Hematopoietic multipotent progenitor cell (in vitro differentiated cells): ENCODE results near the gene CSAG1. TPM values are rescaled to one million over a fixed set of nuclear protein-coding genes. Genes with fewer than 3 reads are reported as not detected.
"Not testable (repeated sequence)": the region's sequence is repeated elsewhere in the genome, so short reads cannot be mapped to it uniquely, and the experiment has no call there.

Experiments
- DNase-seq, 3 donors: peaks; one replicate each; pipeline ENCODE4 v3.0.0-alpha.2; 2011 to 2015; ENCODE audit warnings: low read depth in 2 of 3, low spot score in 2 of 3
- total RNA-seq: library from RNA; depleted of rRNA; stranded (reverse); fragments of >200 nt; gene quantifications from one replicate; pipeline ENCODE4 v1.2.3, GENCODE V29; 2012

Gene CSAG1
- not detected for total RNA-seq

- DNase-seq = no peak
These were observed at the start of gene CSAG1, which contains the start of gene MAGEA12 for GRCh38 chrX:152733261-152733975. Gene CSAG1 (minus strand): TSS chrX:152733721. CDS start chrX:152732460, 1,261 bp downstream. Gene MAGEA12 (plus strand): TSS chrX:152733757. CDS start chrX:152736162, 2,405 bp downstream.

- not testable (repeated sequence) for DNase-seq
These were observed 36.2 kb upstream of the CSAG1 start, which contains the start of gene MAGEA6 for GRCh38 chrX:152769549-152770289. Gene MAGEA6 (minus strand): TSS chrX:152769689. CDS start chrX:152767650, 2,039 bp downstream.

GRCh38 chrX:152766562-152766961, 33.0 kb upstream of the CSAG1 start:
- not testable (repeated sequence) for DNase-seq

- not testable (repeated sequence) for DNase-seq
These were observed 28.1 kb upstream of the CSAG1 start for GRCh38 chrX:152761582-152761981.

GRCh38 chrX:152759544-152759943, 26.0 kb upstream of the CSAG1 start:
- not testable (repeated sequence) for DNase-seq

GRCh38 chrX:152758918-152759317, 25.4 kb upstream of the CSAG1 start, which contains the start of gene CSAG3:
Gene CSAG3 (plus strand): TSS chrX:152759218.
- not testable (repeated sequence) for DNase-seq

GRCh38 chrX:152754871-152755270, 21.4 kb upstream of the CSAG1 start:
- not testable (repeated sequence) for DNase-seq

GRCh38 chrX:152753686-152754650, 20.4 kb upstream of the CSAG1 start, which contains the start of gene MAGEA2:
Gene MAGEA2 (minus strand): TSS chrX:152753842. CDS start chrX:152751363, 2,479 bp downstream.
- not testable (repeated sequence) for DNase-seq

GRCh38 chrX:152738560-152738959, 5.0 kb upstream of the CSAG1 start:
- no peak for DNase-seq

GRCh38 chrX:152736528-152736927, 3.0 kb upstream of the CSAG1 start:
- not testable (repeated sequence) for DNase-seq

- no peak for DNase-seq
These were observed 2.5 kb upstream of the CSAG1 start for GRCh38 chrX:152735860-152736511.

GRCh38 chrX:152735101-152735500, 1.6 kb upstream of the CSAG1 start:
- no peak for DNase-seq

- not testable (repeated sequence) for DNase-seq
These were observed 780 bp upstream of the CSAG1 start for GRCh38 chrX:152734143-152734858.

GRCh38 chrX:152725409-152725808, 8.1 kb downstream of the CSAG1 start:
- DNase-seq = no peak

- not testable (repeated sequence) for DNase-seq
These were observed 19.4 kb downstream of the CSAG1 start, which contains the start of gene MAGEA2B for GRCh38 chrX:152713815-152714787. Gene MAGEA2B (plus strand): TSS chrX:152714628. CDS start chrX:152717107, 2,479 bp downstream.

GRCh38 chrX:152713195-152713594, 20.3 kb downstream of the CSAG1 start:
- DNase-seq = not testable (repeated sequence)

GRCh38 chrX:152709173-152709572, 24.3 kb downstream of the CSAG1 start, which contains the start of gene CSAG2:
Gene CSAG2 (minus strand): TSS chrX:152709273. CDS start chrX:152709112, 161 bp downstream.
- DNase-seq = not testable (repeated sequence)

GRCh38 chrX:152706500-152706899, 27.0 kb downstream of the CSAG1 start:
- DNase-seq = not testable (repeated sequence)
